ENCODE data around the gene STON2. TPM values are rescaled to one million over a fixed set of nuclear protein-coding genes. Genes with fewer than 3 reads are reported as not detected.

The STON2 gene
- total and polyA plus RNA-seq, 7 donors: 4.8 to 147 (median 37.4) TPM

DNA sequence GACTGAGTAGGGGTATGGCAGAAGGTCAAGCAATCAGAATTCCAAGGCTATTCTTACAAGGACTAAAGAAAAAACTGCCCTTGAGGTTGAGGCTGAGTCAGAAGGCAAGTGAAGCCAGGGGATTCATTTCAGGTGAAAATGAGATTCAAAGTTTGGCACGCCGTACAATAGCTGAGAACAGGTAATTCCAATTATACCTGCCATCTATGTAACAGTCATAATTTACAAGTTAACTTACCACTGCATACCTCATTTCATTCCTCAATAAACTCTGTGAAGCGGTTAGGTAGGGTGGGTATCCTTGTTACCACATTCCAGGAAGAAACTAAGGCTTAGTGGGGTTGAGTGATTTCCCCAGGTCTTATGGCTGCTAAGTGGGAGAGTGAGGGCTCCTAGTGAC is 64.1 kb downstream of the STON2 start:
- DNase-seq (no peak), ATAC-seq (no peak)
- intact Hi-C loops (cut with DNase I): no loop called here
- Histone ChIP-seq H3K9me3 (no peaks in the 10 kb centered on the region), H3K4me1 (no peaks in the 10 kb centered on the region), H3K4me3 (no peak overlapping the region), H3K27ac (no peak overlapping the region), H3K36me3 (ENCODE audit: insufficient read depth in 1 of 2, low read depth in 1 of 2) (no peaks in the 10 kb centered on the region), H3K27me3 (ENCODE audit: insufficient read depth in 3 of 3, low read length in 2 of 3) (no peaks in the 10 kb centered on the region)
- TF ChIP-seq, protein P1, sequence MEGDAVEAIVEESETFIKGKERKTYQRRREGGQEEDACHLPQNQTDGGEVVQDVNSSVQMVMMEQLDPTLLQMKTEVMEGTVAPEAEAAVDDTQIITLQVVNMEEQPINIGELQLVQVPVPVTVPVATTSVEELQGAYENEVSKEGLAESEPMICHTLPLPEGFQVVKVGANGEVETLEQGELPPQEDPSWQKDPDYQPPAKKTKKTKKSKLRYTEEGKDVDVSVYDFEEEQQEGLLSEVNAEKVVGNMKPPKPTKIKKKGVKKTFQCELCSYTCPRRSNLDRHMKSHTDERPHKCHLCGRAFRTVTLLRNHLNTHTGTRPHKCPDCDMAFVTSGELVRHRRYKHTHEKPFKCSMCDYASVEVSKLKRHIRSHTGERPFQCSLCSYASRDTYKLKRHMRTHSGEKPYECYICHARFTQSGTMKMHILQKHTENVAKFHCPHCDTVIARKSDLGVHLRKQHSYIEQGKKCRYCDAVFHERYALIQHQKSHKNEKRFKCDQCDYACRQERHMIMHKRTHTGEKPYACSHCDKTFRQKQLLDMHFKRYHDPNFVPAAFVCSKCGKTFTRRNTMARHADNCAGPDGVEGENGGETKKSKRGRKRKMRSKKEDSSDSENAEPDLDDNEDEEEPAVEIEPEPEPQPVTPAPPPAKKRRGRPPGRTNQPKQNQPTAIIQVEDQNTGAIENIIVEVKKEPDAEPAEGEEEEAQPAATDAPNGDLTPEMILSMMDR (IDR thresholded peaks at IDR 0.05): no peak
- WGBS, 3 donors: 93 to 98% (median 97%) methylated on average over 3 of the region's 3 CpGs

- intact Hi-C loops (cut with DNase I): no loop called here
- ATAC-seq (no peak), DNase-seq (no peak)
- TF ChIP-seq, protein P1 (IDR thresholded peaks at IDR 0.05): no peak
- Histone ChIP-seq H3K36me3 (ENCODE audit: insufficient read depth in 1 of 2, low read depth in 1 of 2) (no peaks in the 10 kb centered on the region), H3K27me3 (ENCODE audit: insufficient read depth in 3 of 3, low read length in 2 of 3) (no peaks in the 10 kb centered on the region), H3K4me3 (no peak overlapping the region), H3K27ac (no peak overlapping the region), H3K9me3 (no peaks in the 10 kb centered on the region), H3K4me1 (peaks cover 3% of the 10 kb centered on the region)
- WGBS, 3 donors: 87 to 98% (median 97%) methylated on average over 1 of the region's 1 CpG
Observed at GRCh38 chr14:81332725-81333124, 67.4 kb downstream of the STON2 start.

DNA sequence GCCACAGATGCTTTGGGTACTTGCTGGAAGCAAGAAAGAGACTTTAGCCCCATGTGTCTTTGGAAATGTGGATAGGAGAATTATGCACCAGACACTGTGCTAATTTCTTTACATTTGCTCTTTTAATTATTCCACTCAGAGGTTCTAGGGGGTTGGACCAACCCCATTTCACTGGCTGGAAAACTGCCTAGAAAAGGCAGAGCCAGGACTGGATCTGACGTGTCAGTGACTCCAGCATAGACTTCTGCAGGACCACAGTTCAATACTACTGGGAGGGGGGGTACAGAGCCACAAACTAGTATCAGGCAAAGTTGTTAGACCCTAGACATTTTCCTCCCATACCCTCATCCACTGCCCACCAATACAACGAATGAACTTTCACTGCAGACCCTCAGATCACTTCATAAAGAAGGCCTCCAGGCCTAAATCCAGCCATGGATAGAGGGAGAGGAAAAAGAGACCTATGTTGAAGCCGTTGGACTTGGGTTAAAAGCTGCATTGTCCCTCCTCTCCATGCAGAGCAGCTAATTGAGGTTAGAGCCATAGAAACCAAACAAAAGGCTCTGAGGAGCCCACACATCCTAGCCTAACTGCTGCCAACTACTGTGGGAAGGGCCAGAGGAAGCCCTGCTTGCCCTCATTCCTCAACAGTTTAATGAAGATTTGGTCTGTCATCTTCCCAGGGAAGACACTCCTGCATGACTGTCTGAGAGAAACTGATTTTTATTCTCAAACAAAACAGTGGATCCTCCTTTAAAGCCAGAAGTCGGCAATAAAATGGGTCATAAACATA is 68.7 kb downstream of the STON2 start:
- Histone ChIP-seq H3K4me1 (peaks cover 3% of the 10 kb centered on the region), H3K9me3 (no peaks in the 10 kb centered on the region), H3K27me3 (ENCODE audit: insufficient read depth in 3 of 3, low read length in 2 of 3) (no peaks in the 10 kb centered on the region), H3K4me3 (no peak overlapping the region), H3K36me3 (ENCODE audit: insufficient read depth in 1 of 2, low read depth in 1 of 2) (no peaks in the 10 kb centered on the region), H3K27ac (no peak overlapping the region)
- intact Hi-C loops (cut with DNase I): no loop called here
- no peak for ATAC-seq
- 50 to 55% (median 51%) methylated on average over 4 of the region's 4 CpGs for WGBS, 3 donors
- TF ChIP-seq, protein P1 (IDR thresholded peaks at IDR 0.05): no peak
- DNase-seq: no peak

- no peaks in the 10 kb centered on the region for H3K36me3 ChIP-seq (ENCODE audit: insufficient read depth in 1 of 2, low read depth in 1 of 2)
- no peak overlapping the region for H3K4me3 ChIP-seq
- no peak overlapping the region for H3K27ac ChIP-seq
- peaks cover 3% of the 10 kb centered on the region for H3K4me1 ChIP-seq
- H3K27me3 ChIP-seq (ENCODE audit: insufficient read depth in 3 of 3, low read length in 2 of 3): no peaks in the 10 kb centered on the region
- ATAC-seq: no peak
- intact Hi-C loops (cut with DNase I): no loop called here
- no peaks in the 10 kb centered on the region for H3K9me3 ChIP-seq
- no peak for DNase-seq
- TF ChIP-seq, protein P1 (IDR thresholded peaks at IDR 0.05): no peak
- 84 to 92% (median 85%) methylated on average over 3 of the region's 3 CpGs for WGBS, 3 donors
Observed at GRCh38 chr14:81330619-81331122, 69.5 kb downstream of the STON2 start.
